SH-SY5Y (cell line): ENCODE data around the gene ROBO2.

ENCODE experiments used
- GATA2 ChIP-seq: IDR thresholded peaks from 2 replicates; pipeline ENCODE4 v1.6.1; 2011; ENCODE audit warnings: mild to moderate bottlenecking, low read depth, low read length
- GATA3 ChIP-seq: IDR thresholded peaks from 2 replicates; pipeline ENCODE4 v1.6.1; 2011; ENCODE audit warnings: low read depth, mild to moderate bottlenecking, low read length, moderate library complexity

- TF ChIP-seq GATA2 (no peak), GATA3 (no peak)
These were observed 110.1 kb downstream of the ROBO2 start for GRCh38 chr3:77150028-77150427.
